GM12892 (cell line): ENCODE results near the gene KAT7.

ENCODE experiments used
- DNase-seq: peaks from one replicate; pipeline ENCODE4 v3.0.0; 2011; ENCODE audit not compliant: insufficient read length
- FAIRE-seq: peaks from 2 replicates; lab custom pipeline; 2011; peaks lifted over from hg19 to GRCh38; lab: Jason Lieb, UNC
- POLR2A ChIP-seq: IDR thresholded peaks from 2 replicates; pipeline ENCODE4 v1.6.1; 2011; ENCODE audit warnings: low read depth, low read length, control low read depth
- POLR2AphosphoS5 ChIP-seq: IDR thresholded peaks from 2 replicates; pipeline ENCODE4 v1.6.1; 2011; ENCODE audit warnings: low read depth, low read length, control low read depth
- TAF1 ChIP-seq: IDR thresholded peaks from 2 replicates; pipeline ENCODE4 v1.6.1; 2011; ENCODE audit warnings: low read depth, mild to moderate bottlenecking, control low read depth, low read length, borderline replicate concordance

Gene KAT7

GRCh38 chr17:49835472-49835871 is 47.0 kb downstream of the KAT7 start:
- no peak for FAIRE-seq
- TF ChIP-seq POLR2A (no peak), POLR2AphosphoS5 (no peak), TAF1 (no peak)
- no peak for DNase-seq

GRCh38 chr17:49836111-49837030 is 47.9 kb downstream of the KAT7 start:
- DNase-seq: no peak
- FAIRE-seq: no peak
- TF ChIP-seq POLR2AphosphoS5: no peak
- TF ChIP-seq POLR2A: no peak
- no peak for TF ChIP-seq TAF1

- no peak for FAIRE-seq
- DNase-seq: no peak
- no peak for TF ChIP-seq POLR2AphosphoS5
- no peak for TF ChIP-seq TAF1
- no peak for TF ChIP-seq POLR2A
Measured at GRCh38 chr17:49839455-49839854, 51.0 kb downstream of the KAT7 start.

GRCh38 chr17:49841548-49841947 is 53.1 kb downstream of the KAT7 start:
- no peak for TF ChIP-seq POLR2A
- no peak for TF ChIP-seq TAF1
- no peak for TF ChIP-seq POLR2AphosphoS5
- no peak for FAIRE-seq

GRCh38 chr17:49842371-49842770 is 53.9 kb downstream of the KAT7 start:
- DNase-seq (no peak), FAIRE-seq (no peak)
- no peak for TF ChIP-seq POLR2A
- TF ChIP-seq POLR2AphosphoS5: no peak

More at GRCh38 chr17:49841548-49841947, 53.1 kb downstream of the KAT7 start:
- no peak for DNase-seq

- FAIRE-seq (no peak), DNase-seq (no peak)
- TF ChIP-seq POLR2AphosphoS5: no peak
- no peak for TF ChIP-seq TAF1
- no peak for TF ChIP-seq POLR2A
Measured at GRCh38 chr17:49842846-49843245, 54.4 kb downstream of the KAT7 start.

GRCh38 chr17:49843774-49844350 is 55.4 kb downstream of the KAT7 start:
- DNase-seq (no peak), FAIRE-seq (no peak)
- TF ChIP-seq POLR2A (no peak), TAF1 (no peak), POLR2AphosphoS5 (no peak)

- TF ChIP-seq POLR2AphosphoS5: no peak
- TF ChIP-seq TAF1: no peak
- TF ChIP-seq POLR2A: no peak
- DNase-seq (no peak), FAIRE-seq (no peak)
Measured at GRCh38 chr17:49845321-49845720, 56.8 kb downstream of the KAT7 start.

- no peak for TF ChIP-seq POLR2A
- no peak for TF ChIP-seq TAF1
- TF ChIP-seq POLR2AphosphoS5: no peak
- DNase-seq (no peak), FAIRE-seq (no peak)
Measured at GRCh38 chr17:49846938-49847712, 58.6 kb downstream of the KAT7 start.

- TF ChIP-seq POLR2AphosphoS5: no peak
- TF ChIP-seq POLR2A: no peak
- TF ChIP-seq TAF1: no peak
- FAIRE-seq (no peak), DNase-seq (no peak)
Measured at GRCh38 chr17:49848019-49848473, 59.6 kb downstream of the KAT7 start, which contains the start of gene TAC4. TAC4 (minus strand) TSS chr17:49848069; CDS start chr17:49848017, 52 bp downstream.

GRCh38 chr17:49848739-49849138 is 60.3 kb downstream of the KAT7 start:
- no peak for FAIRE-seq
- no peak for DNase-seq
- TF ChIP-seq POLR2A: no peak
- TF ChIP-seq POLR2AphosphoS5: no peak
- TF ChIP-seq TAF1: no peak

- no peak for TF ChIP-seq POLR2AphosphoS5
- TF ChIP-seq POLR2A: no peak
- TF ChIP-seq TAF1: no peak
- no peak for DNase-seq
Measured at GRCh38 chr17:49850218-49850610, 61.7 kb downstream of the KAT7 start.

More at GRCh38 chr17:49850218-49850610, 61.7 kb downstream of the KAT7 start:
- no peak for FAIRE-seq
